GM04503 (cell line): ENCODE results near the gene GPR101.
"Not testable (repeated sequence)": the region's sequence is repeated elsewhere in the genome, so short reads cannot be mapped to it uniquely, and the experiment has no call there.

Experiments used
- DNase-seq: peaks from one replicate; pipeline ENCODE4 v3.0.0-alpha.2; 2012; ENCODE audit warnings: low read depth

GPR101 gene

GRCh38 chrX:137025930-137026329 lies 7.9 kb downstream of the GPR101 start:
- no peak for DNase-seq

- not testable (repeated sequence) for DNase-seq
These were observed 33.6 kb downstream of the GPR101 start for GRCh38 chrX:137000236-137000635.

GRCh38 chrX:136999024-136999423 lies 34.8 kb downstream of the GPR101 start:
- DNase-seq = no peak
